Uterus (tissue), 2 donors: ENCODE results near the gene GRHL3.

ENCODE experiments used
- CTCF ChIP-seq, 4 experiments: fragments of 200-600 bp in 2 of 4; fragments of 450-650 bp in 2 of 4; sonication (generic) in 2 of 4; IDR thresholded peaks; one replicate each; pipeline ENCODE4 v1.5.1; 2016 to 2019; ENCODE audit warnings: antibody characterized with exemption in 4 of 4, mild to moderate bottlenecking in 2 of 4, moderate library complexity in 1 of 4
- POLR2A ChIP-seq, 2 donors: fragments of 450-650 bp; IDR thresholded peaks; one replicate each; pipeline ENCODE4 v1.6.1; 2016; ENCODE audit warnings: antibody characterized with exemption in 2 of 2, mild to moderate bottlenecking in 1 of 2, moderate library complexity in 1 of 2

- TF ChIP-seq POLR2A (IDR thresholded peaks at IDR 0.05), result no peak
- no peak for TF ChIP-seq CTCF (IDR thresholded peaks at IDR 0.05)
Measured at GRCh38 chr1:24355466-24355865, 36.3 kb downstream of the GRHL3 start.
